Measurements from ENCODE around the gene TRAPPC5. TPM values are rescaled to one million over a fixed set of nuclear protein-coding genes. Genes with fewer than 3 reads are reported as not detected.

TRAPPC5 gene
- total RNA-seq, result 111 and 133 TPM in 2 replicates

DNA sequence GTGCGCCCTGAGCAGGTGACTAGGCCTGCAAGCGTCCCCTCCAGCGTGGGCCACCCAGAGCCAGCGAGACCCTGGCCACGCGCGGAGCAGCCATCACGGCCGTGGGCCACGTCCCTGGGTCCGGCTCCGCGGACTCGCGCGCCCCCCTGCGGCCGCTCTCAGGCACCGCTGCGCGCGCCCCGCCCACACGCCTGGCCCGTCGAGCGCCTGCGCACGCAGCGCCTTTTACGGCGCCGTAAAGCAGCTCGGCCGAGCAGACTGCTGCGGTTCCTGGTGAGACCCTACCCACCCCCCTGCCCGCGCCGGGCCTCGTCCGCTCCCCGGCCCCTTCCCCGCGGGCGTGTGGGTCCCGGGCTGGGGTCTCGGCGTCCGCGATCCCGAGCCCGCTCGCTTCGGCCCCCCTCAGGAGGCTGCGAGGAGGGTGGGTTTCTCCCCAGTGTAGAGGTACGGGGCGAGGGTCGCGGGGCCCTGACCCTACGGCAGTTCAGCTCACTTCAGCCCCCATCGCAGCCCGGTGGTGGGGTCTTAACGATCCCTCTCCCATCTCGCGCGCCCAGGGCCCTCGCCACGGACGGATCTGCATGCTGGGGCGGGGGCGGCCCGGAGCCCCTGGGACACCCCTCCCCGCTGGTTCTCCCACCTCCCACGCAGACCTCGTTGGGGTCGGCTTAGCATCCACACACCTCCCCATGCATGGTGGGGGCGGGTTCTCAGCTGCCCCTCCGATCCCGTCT lies at the start of gene TRAPPC5:
TSS of gene TRAPPC5 (plus strand) at position 228 of the 734 bp plus-strand sequence. CDS start 1,421 bp downstream, outside the sequence.

DNA sequence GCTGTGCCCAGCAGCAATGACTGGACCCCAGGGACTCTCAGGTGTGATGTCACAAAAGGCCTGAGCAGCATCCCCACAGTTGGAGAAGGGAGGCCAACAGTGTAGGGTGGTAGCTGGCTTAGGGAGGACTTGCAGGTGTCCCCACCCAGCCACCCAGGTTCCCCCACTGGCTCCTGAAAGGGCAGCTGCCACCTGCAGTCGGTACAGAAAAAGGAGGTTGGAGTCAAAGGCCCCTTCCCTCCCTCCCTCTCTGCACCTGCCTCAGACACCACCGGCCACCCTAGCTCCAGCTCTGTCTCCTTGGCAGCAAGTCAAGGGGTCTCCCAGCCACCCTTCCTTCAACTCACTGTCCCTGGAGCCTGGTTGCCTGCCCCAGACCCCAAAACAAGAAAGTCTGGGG lies 46.9 kb upstream of the TRAPPC5 start, which contains the start of gene PCP2:
TSS of gene PCP2 (minus strand) at position 22 of the 400 bp plus-strand sequence. CDS start 262 bp downstream, outside the sequence.

DNA sequence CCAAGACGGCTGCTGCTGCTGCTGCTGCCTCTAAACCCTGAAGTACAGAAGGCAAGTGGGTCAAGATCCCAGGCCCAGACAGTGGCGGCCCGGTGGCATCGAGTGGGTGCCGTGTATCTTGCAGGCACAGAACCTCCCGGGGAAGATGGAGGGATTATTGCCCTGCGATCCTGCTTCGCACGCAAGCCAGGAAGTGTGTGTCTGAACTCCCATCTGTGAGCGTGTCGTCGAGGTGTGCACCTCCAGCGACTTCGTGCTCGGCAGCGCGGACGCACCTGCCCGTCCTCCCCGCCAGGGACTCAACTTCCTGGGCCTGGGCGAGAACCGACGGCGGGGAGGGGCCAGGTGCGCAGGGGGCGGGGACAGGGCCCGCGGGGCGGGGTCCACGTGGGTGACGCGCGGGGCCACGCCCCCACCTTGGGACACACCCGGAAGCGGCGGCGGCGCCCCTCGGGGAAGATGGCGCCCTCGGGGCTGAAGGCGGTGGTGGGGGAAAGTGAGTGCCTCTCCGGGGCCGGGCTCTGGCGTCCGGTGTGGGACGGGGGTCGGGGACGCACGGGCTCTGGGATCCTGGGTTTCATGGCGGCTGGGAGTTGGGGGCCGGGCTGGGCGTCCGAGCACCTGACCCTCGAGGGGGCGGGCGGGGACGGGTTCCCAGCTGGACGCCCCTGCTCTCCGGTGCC lies 43.8 kb upstream of the TRAPPC5 start, which contains the start of gene STXBP2:
TSS of gene STXBP2 (plus strand) at position 420 of the 683 bp plus-strand sequence. CDS start at position 460, 40 bp downstream.

DNA sequence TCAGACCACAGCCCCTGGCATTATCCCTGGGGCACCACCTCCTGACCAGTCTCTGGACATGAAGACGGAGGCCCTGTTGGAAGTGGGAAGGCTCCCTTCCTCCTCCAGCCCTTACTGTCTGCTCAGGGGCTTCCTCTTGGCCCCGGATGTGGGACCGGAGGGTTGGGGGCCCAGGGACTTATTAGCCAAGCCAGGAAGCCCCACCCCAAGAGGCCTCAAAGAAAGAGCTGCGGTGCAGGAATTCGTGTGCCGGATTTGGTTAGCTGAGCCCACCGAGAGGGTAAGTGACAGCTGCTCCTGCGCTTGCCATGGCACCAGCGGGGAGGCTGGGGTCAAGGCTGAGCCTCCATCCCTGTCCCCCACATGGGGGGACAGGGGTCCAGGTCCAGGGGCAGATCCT lies 11.8 kb upstream of the TRAPPC5 start, which contains the start of gene RETN:
TSS of gene RETN (plus strand) at position 208 of the 400 bp plus-strand sequence. CDS start 278 bp downstream, outside the sequence.

DNA sequence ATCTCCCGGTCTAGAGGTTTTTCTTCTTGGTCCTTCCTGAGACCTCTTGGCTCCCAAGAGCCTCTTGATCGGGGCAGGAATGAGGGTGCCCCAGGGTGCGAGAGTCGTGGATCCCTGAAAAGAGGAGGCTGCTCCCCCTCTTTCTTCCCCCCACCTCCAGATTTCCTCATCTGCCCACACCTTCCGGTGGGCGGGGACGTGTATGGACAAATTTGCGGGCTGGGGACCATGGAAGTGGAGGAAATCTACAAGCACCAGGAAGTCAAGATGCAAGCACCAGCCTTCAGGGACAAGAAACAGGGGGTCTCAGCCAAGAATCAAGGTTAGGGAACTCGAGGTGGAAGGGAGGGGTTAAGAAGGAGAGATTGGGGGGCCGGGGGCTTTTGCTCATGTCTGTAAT lies 3.8 kb upstream of the TRAPPC5 start, which contains the start of gene MCEMP1:
TSS of gene MCEMP1 (plus strand) at position 237 of the 400 bp plus-strand sequence. CDS start at position 268, 31 bp downstream.

DNA sequence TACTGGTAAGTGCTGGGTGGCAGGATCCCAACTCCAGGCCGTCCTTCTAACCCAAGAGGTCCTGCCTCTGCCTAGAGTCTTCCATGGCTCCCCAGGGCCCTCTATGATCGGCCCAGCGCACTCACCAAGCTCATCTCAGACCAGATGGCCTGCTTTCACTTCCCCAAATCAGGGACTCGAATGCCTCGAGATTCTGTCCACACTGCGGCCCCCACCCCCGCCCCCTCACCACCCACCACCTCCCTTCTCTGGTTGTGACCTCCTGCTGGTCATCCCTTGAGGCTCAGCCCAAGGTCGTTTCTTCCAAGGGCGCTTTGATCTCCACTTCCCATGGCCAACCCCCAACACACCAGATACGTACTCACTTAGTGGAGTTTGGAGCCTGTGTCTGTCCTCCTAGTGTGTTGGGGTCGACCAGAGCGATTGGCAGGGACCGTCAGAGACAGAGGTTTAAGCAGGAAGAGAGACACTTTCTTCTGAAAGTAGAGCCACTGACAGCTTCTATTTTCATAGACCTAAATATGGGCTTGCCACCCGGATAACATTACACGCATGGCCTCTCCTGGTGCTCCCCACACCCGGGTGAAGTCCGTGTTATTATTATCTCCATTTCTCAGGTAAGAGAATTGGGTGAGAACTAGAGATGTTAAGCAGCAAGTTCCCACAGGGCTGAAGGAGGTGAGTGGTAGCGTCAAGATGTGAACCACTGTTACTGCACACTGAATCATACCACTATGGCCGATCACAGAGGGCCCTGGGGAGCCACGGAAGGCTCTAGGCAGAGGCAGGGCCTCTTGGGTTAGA lies 21.2 kb downstream of the TRAPPC5 start, which contains the start of gene FCER2:
TSS of gene FCER2 (minus strand) at position 478 of the 804 bp plus-strand sequence. CDS start 2,371 bp downstream, outside the sequence.

DNA sequence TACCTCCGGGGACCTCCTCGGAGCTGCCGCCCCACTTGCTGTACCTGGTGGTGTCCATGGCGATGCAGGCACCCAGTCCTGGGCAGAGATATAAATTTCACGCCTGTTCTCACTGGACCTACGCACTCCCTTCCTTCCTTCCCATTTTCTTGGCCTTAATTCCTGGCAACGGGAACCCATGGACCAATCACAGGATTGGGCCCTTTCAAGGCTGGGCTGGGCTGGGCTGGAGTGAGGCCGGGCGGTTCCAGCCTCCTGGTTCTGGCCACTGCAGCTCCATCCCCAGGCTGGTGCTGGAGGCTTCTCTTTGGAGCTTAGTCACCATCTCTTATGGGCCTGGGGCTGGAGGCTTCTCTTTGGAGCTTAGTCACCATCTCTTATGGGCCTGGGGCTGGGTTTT lies 51.4 kb downstream of the TRAPPC5 start, which contains the start of gene CLEC4G:
TSS of gene CLEC4G (minus strand) at position 66 of the 400 bp plus-strand sequence. CDS start at position 58, 8 bp downstream.

Other genes starting within 250 kb of the TRAPPC5 start
- gene PEX11G, start 191.8 kb upstream of the TRAPPC5 start, total RNA-seq, result 1.5 TPM in 2 replicates
- gene ZNF358, start 164.7 kb upstream of the TRAPPC5 start, total RNA-seq, result 10.9 and 11.2 TPM in 2 replicates
- gene MCOLN1, start 158.2 kb upstream of the TRAPPC5 start, total RNA-seq, result 3.4 and 4.9 TPM in 2 replicates
- gene PNPLA6, start 145.1 kb upstream of the TRAPPC5 start, total RNA-seq, result 56.2 and 65.2 TPM in 2 replicates
- gene CAMSAP3, start 85.0 kb upstream of the TRAPPC5 start, total RNA-seq, result 0.11 TPM in 1 of 2 replicates, not detected in the other
- gene XAB2, start 51.3 kb upstream of the TRAPPC5 start, total RNA-seq, result 19.0 and 22.6 TPM in 2 replicates
- 34.4 and 36.3 TPM in 2 replicates for gene PET100, start 51.0 kb upstream of the TRAPPC5 start, total RNA-seq
- not detected in 2 replicates for gene PCP2, start 47.1 kb upstream of the TRAPPC5 start, total RNA-seq
- 19.8 and 28.3 TPM in 2 replicates for gene STXBP2, start 43.7 kb upstream of the TRAPPC5 start, total RNA-seq
- not detected in 2 replicates for gene RETN, start 11.8 kb upstream of the TRAPPC5 start, total RNA-seq
- gene MCEMP1, start 3.7 kb upstream of the TRAPPC5 start, total RNA-seq, result not detected in 2 replicates
- gene FCER2, start 21.3 kb downstream of the TRAPPC5 start, total RNA-seq, result not detected in 2 replicates
- under 0.01 and 0.76 TPM in 2 replicates for gene CLEC4G, start 51.3 kb downstream of the TRAPPC5 start, total RNA-seq
- gene CD209, start 66.7 kb downstream of the TRAPPC5 start, total RNA-seq, result 0.11 and 0.26 TPM in 2 replicates
- 146 and 160 TPM in 2 replicates for gene CLEC4M, start 82.4 kb downstream of the TRAPPC5 start, total RNA-seq
- gene EVI5L, start 149.4 kb downstream of the TRAPPC5 start, total RNA-seq, result 6.8 and 7.3 TPM in 2 replicates
- gene PRR36, start 193.6 kb downstream of the TRAPPC5 start, total RNA-seq, result not detected in 2 replicates
- gene LRRC8E, start 207.7 kb downstream of the TRAPPC5 start, total RNA-seq, result 0.33 and 0.43 TPM in 2 replicates
- gene MAP2K7, start 223.0 kb downstream of the TRAPPC5 start, total RNA-seq, result 9.6 and 11.0 TPM in 2 replicates
- gene TGFBR3L, start 234.0 kb downstream of the TRAPPC5 start, total RNA-seq, result 0.22 TPM in 1 of 2 replicates, not detected in the other
- gene SNAPC2, start 239.5 kb downstream of the TRAPPC5 start, total RNA-seq, result 4.1 and 5.5 TPM in 2 replicates
- 0.33 and 0.77 TPM in 2 replicates for gene CTXN1, start 245.3 kb downstream of the TRAPPC5 start, total RNA-seq